Measurements from ENCODE around the gene FOXL1. TPM values are rescaled to one million over a fixed set of nuclear protein-coding genes. Genes with fewer than 3 reads are reported as not detected.

The FOXL1 gene
- total RNA-seq, 3 donors from 2014 or later (not counting 1 experiment from before 2014, with no cell fraction given): 0.10 TPM; not detected in 2

- no peak for ATAC-seq
- H3K4me3 Mint-ChIP-seq: no peak overlapping the region
- Histone ChIP-seq H3K9me3 (ENCODE audit: control insufficient read depth, insufficient read depth, low read length) (no peaks in the 10 kb centered on the region), H3K36me3 (ENCODE audit: control insufficient read depth, insufficient read depth, low read length) (no peaks in the 10 kb centered on the region), H3K4me3 (ENCODE audit: low read length) (no peak overlapping the region), H3K4me1 (ENCODE audit: control insufficient read depth, insufficient read depth, low read length) (peaks cover 12% of the 10 kb centered on the region), H3K27me3 (ENCODE audit: control insufficient read depth, insufficient read depth, low read length) (peaks cover 35% of the 10 kb centered on the region), H3K27ac (ENCODE audit: low read length) (no peak overlapping the region)
- no peak overlapping the region for H3K27ac Mint-ChIP-seq
- DNase-seq: no peak
- H3K27me3 Mint-ChIP-seq (ENCODE audit: low read depth in 2 of 2): peaks cover 35 to 40% of the 10 kb centered on the region in 2 donors
- TF ChIP-seq, protein P1, sequence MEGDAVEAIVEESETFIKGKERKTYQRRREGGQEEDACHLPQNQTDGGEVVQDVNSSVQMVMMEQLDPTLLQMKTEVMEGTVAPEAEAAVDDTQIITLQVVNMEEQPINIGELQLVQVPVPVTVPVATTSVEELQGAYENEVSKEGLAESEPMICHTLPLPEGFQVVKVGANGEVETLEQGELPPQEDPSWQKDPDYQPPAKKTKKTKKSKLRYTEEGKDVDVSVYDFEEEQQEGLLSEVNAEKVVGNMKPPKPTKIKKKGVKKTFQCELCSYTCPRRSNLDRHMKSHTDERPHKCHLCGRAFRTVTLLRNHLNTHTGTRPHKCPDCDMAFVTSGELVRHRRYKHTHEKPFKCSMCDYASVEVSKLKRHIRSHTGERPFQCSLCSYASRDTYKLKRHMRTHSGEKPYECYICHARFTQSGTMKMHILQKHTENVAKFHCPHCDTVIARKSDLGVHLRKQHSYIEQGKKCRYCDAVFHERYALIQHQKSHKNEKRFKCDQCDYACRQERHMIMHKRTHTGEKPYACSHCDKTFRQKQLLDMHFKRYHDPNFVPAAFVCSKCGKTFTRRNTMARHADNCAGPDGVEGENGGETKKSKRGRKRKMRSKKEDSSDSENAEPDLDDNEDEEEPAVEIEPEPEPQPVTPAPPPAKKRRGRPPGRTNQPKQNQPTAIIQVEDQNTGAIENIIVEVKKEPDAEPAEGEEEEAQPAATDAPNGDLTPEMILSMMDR (IDR thresholded peaks at IDR 0.05): no peak
- H3K9me3 Mint-ChIP-seq: no peaks in the 10 kb centered on the region
- H3K4me1 Mint-ChIP-seq: peaks cover 7 to 8% of the 10 kb centered on the region in 2 donors
- intact Hi-C loops (cut with micrococcal nuclease): no loop called here
- 12% methylated on average over 52 of the region's 53 CpGs for WGBS (ENCODE audit: insufficient coverage)
- no peaks in the 10 kb centered on the region for H3K36me3 Mint-ChIP-seq
These were observed 12.5 kb upstream of the FOXL1 start for GRCh38 chr16:86565644-86566511.

GRCh38 chr16:86566601-86566965 lies 11.8 kb upstream of the FOXL1 start, which contains the start of gene FOXC2:
FOXC2 (plus strand) TSS chr16:86566829; CDS start chr16:86567336, 507 bp downstream.
- peaks cover 35% of the 10 kb centered on the region for H3K27me3 ChIP-seq (ENCODE audit: control insufficient read depth, insufficient read depth, low read length)
- H3K4me1 ChIP-seq (ENCODE audit: control insufficient read depth, insufficient read depth, low read length): peaks cover 12% of the 10 kb centered on the region
- intact Hi-C loops (cut with micrococcal nuclease): no loop called here
- H3K4me3 ChIP-seq (ENCODE audit: low read length): no peak within 1 kb of the TSS
- TF ChIP-seq, protein P1 (IDR thresholded peaks at IDR 0.05): no peak
- DNase-seq (peak in 1 of 2 donors; percentile 68), ATAC-seq (no peak)
- Mint-ChIP-seq H3K4me3 (no peak within 1 kb of the TSS), H3K36me3 (no peaks in the 10 kb centered on the region), H3K27me3 (ENCODE audit: low read depth in 2 of 2) (peaks cover 39 to 45% of the 10 kb centered on the region in 2 donors), H3K27ac (no peak within 1 kb of the TSS), H3K4me1 (peaks cover 7 to 8% of the 10 kb centered on the region in 2 donors), H3K9me3 (no peaks in the 10 kb centered on the region)
- WGBS (ENCODE audit: insufficient coverage): 3% methylated on average over 30 of the region's 30 CpGs
- H3K27ac ChIP-seq (ENCODE audit: low read length): no peak within 1 kb of the TSS
- no peaks in the 10 kb centered on the region for H3K9me3 ChIP-seq (ENCODE audit: control insufficient read depth, insufficient read depth, low read length)
- no peaks in the 10 kb centered on the region for H3K36me3 ChIP-seq (ENCODE audit: control insufficient read depth, insufficient read depth, low read length)

GRCh38 chr16:86566966-86567700 lies 11.2 kb upstream of the FOXL1 start:
- no peak overlapping the region for H3K4me3 ChIP-seq (ENCODE audit: low read length)
- peaks cover 12% of the 10 kb centered on the region for H3K4me1 ChIP-seq (ENCODE audit: control insufficient read depth, insufficient read depth, low read length)
- Mint-ChIP-seq H3K4me3 (no peak overlapping the region), H3K27ac (no peak overlapping the region), H3K27me3 (ENCODE audit: low read depth in 2 of 2) (peaks cover 39 to 45% of the 10 kb centered on the region in 2 donors), H3K4me1 (peaks cover 7 to 8% of the 10 kb centered on the region in 2 donors), H3K9me3 (no peaks in the 10 kb centered on the region), H3K36me3 (no peaks in the 10 kb centered on the region)
- ATAC-seq (no peak), DNase-seq (peak in 1 of 2 donors; percentile 28)
- no peaks in the 10 kb centered on the region for H3K9me3 ChIP-seq (ENCODE audit: control insufficient read depth, insufficient read depth, low read length)
- TF ChIP-seq, protein P1 (IDR thresholded peaks at IDR 0.05): no peak
- intact Hi-C loops (cut with micrococcal nuclease): no loop called here
- WGBS (ENCODE audit: insufficient coverage): 3% methylated on average over 88 of the region's 88 CpGs
- H3K27ac ChIP-seq (ENCODE audit: low read length): no peak overlapping the region
- no peaks in the 10 kb centered on the region for H3K36me3 ChIP-seq (ENCODE audit: control insufficient read depth, insufficient read depth, low read length)
- H3K27me3 ChIP-seq (ENCODE audit: control insufficient read depth, insufficient read depth, low read length): peaks cover 35% of the 10 kb centered on the region
